ENCODE results near the gene SETD5.

GRCh38 chr3:9525078-9525477 is 127.7 kb downstream of the SETD5 start:
- TF ChIP-seq, protein P1, sequence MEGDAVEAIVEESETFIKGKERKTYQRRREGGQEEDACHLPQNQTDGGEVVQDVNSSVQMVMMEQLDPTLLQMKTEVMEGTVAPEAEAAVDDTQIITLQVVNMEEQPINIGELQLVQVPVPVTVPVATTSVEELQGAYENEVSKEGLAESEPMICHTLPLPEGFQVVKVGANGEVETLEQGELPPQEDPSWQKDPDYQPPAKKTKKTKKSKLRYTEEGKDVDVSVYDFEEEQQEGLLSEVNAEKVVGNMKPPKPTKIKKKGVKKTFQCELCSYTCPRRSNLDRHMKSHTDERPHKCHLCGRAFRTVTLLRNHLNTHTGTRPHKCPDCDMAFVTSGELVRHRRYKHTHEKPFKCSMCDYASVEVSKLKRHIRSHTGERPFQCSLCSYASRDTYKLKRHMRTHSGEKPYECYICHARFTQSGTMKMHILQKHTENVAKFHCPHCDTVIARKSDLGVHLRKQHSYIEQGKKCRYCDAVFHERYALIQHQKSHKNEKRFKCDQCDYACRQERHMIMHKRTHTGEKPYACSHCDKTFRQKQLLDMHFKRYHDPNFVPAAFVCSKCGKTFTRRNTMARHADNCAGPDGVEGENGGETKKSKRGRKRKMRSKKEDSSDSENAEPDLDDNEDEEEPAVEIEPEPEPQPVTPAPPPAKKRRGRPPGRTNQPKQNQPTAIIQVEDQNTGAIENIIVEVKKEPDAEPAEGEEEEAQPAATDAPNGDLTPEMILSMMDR (IDR thresholded peaks at IDR 0.05): no peak
- no peak for TF ChIP-seq EZH2 (IDR thresholded peaks at IDR 0.05; ENCODE audit: borderline replicate concordance, insufficient read depth, low read depth, low read length, poor library complexity, severe bottlenecking)

All from B cell (primary cell).